HG03442 (cell line): ENCODE results near the gene PRG2.

Experiments used
- ATAC-seq: cut with Tn5 transposase; IDR thresholded peaks from one replicate; pipeline ENCODE4 v1.9.1; 2021; ENCODE audit warnings: mild to moderate bottlenecking, moderate library complexity; ENCODE audit not compliant: unreplicated experiment

Gene PRG2

GRCh38 chr11:57397394-57397990, 7.0 kb upstream of the PRG2 start:
- no peak for ATAC-seq

DNA sequence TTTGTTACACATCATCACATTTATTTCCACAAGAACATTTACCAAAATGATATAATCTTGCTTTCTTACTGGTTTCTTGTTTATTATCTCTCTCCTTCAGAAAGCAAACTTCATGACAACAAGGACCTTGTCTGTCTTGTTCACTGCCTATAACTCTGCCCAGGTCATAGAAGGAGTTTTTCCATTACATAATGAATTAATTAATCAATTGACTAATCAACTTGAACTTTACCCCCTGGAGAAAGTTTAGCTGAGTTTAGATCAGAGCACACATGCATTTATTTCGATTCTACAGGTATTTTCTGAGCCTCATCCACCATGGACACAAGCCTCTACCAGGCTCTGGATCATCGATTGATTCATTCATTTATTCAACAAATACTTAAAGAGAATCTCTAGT, 6.3 kb upstream of the PRG2 start:
- ATAC-seq = no peak

- no peak for ATAC-seq
Measured at GRCh38 chr11:57395905-57396623, 5.6 kb upstream of the PRG2 start.

DNA sequence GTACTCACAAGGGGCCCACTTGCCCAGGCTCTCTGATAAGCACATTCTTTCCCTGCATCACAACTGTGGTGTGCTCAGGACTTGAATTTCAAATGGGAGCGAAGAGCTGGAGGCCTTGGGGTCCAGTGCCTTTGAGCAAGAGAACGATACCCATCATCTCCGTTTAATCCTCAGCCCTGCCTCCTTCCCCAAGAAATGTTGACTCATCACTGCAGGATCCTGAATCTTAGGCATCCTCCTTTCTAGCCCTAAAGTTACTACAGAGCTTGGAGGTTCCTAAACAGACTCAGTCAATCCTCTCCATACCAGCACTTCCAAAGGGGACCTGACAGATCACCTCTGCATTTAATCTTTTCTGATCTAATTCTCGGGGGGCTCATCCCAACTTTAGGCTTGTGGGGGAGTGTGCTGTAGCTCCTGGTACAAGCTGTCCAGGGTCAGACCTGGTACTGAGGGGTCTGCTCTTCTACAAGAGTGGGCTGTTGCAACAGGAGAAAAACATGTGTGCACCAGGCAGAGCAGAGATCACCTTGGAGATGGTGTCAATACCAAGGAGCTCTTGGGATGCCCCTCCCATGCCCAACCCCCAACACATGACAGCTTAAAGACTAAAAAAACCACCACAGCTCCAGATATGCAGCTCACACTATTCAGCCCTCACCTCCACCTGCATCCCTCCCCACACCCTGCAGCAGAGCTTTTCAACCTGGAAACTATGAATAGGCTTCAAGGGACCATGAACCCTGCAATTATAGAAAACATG, 3.9 kb upstream of the PRG2 start:
- no peak for ATAC-seq

DNA sequence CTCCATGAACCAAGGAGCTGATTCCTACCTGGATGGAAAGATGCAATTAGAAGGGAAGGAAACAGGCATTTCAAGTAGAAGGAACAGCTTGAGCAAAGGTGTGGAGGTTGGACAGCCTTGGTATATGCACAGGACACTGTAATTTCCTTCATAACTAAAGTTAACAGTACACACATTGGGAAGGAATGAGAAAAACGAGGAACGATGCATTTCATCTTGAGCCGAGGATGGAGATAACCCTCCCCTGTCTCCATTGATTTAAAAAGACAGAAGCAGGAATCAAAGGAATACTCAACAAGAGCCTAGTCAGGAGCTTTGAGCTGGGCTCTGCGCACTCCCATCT, 2.3 kb upstream of the PRG2 start:
- no peak for ATAC-seq

DNA sequence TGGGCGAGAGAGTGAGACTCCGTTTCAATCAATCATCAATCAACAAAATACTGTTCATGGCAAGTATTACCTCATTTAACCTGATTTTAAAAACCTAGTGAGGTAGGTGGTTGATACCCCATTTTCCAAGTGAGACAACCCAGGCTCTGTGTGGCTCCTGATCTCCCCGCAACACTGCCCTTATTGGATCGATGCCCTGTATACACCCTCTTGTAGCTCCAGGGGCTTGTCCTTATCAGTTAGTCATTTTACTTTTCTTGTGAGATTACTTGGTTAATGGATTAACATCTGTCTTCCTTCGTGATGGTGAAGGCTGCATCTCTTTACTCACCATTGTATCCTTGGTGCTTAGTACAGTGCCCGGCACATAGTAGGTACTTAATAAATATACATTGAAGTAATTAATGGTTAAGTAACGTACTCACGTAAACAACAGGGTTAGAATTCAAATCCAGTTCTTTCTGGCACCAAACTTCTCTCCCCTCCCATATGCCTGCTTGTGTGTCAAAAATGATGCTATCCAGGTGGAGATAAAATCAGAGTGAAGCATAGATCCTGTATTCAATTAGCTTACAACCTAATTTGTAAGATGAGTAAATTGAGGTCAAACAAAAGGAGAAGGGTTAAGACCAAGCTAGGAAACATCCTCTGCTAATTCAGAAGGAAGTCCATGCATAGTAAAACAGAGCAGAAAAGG, 1.8 kb upstream of the PRG2 start:
- no peak for ATAC-seq

DNA sequence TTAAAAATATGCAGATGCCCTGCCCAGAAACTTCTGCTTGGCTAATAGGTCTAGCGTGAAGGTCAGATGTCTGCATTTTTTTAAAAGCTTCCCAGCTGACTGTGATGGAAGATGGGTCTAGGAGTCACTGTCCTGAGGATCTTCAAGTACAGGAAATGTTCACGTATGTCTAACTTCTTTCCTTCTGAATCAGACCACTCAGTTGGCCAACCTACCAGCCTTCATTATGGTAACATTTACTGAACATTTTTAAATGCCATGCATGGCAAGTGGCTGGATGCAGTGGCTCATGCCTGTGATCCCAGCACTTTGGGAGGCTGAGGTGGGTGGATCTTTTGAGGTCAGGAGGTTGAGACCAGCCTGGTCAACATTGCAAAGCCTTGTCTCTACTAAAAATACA, 1.1 kb upstream of the PRG2 start:
- ATAC-seq = no peak

- no peak for ATAC-seq
Measured at GRCh38 chr11:57391111-57391510, 661 bp upstream of the PRG2 start.

- no peak for ATAC-seq
Measured at GRCh38 chr11:57387289-57388030, 3.0 kb downstream of the PRG2 start.

DNA sequence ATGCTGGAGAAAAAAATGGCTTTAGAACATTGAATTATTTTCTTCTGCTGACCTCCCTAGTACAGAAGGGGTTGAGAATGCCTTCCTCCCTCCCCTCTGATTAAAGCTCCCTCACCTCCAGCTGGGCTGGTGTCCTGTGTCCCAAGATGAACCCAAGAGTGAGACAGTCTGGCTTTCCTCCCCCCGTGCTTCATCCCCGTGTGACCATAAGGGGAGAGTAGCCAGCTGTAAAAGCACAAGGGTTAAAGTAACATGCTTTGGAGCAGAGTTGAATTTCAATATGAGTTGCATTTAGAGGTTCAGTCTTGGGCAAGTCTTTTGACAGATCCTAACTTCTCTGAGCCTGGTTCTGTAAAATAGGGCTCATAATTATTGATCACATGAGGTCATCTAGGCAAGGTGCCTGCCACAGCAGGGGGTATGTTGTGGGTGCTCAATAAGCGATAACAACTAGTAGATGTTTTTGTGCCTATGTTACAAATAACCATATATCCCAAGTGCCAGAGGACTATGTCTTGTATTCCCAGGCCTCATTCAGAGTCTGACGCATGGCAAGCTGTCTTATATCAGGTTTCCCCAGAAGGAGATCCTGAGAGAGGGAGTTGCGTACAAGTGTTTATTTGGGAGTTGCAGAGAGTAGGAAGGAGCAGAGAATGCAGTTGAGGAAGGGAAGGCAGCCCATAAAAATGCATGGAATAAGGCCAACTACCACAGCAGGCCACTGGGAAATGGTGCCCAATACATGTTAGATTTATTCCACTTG, 4.1 kb downstream of the PRG2 start:
- ATAC-seq = no peak

DNA sequence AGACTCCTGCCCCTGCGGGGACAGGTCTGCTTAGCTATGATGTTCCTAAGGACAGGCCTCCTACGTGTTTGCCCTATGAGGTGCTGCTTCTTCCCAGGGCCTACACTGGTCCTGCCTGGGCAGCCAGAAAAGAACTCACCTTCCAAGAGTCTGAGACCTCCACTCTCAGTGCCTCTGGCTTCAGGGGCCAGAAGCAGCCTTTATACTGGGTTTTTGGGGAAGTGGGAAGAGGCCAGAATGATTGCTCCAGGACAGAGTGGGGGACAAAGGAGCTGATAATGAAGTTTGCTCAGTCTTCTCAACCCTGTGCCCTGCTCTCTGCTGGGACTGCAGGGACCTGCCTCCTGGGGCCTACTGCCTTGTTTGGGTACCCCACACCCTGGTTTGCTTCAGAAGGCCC, 9.5 kb downstream of the PRG2 start, which contains the start of gene PRG3:
TSS of gene PRG3 (minus strand) at position 176 of the 400 bp plus-strand sequence. CDS start 442 bp downstream, outside the sequence.
- no peak for ATAC-seq

DNA sequence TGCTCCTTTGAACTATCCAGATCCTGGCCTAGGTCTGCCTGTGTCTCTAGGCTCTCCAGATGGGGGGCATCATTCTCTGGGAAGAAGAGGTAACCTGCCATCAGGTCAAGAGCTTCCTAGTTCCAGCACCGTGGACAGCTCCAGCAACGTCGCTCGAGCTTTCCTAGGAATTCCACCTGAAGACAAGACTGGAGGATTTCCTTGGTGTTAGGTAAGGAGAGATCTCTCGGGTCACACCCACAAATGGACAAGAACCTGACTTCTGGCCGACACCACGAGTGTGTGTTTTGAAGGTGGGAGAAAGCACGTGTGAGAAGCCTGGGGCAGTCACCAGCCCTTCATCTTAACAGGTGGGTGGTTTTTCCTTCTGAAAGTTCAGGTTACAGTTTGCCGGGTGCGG, 10.7 kb downstream of the PRG2 start:
- ATAC-seq = no peak

- ATAC-seq = no peak
Measured at GRCh38 chr11:57378186-57378585, 12.3 kb downstream of the PRG2 start.

DNA sequence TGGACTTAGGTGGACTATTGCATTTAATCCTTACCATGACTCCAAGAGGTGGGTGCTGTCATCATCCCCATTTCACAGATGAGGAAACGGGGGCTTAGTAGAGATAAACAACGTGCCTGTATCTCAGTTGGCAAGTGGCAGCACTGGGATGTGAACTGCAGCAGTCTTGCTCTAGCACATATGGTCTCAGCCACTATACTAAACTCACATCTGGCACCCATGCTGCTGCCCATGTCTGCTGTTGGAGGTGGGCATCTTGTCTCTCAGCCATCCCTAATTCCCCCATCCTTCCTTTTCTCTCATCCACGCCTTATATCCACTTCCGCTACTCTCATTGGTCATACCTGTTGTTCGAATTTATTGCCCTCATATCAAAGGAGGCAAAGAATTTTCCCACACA, 13.3 kb downstream of the PRG2 start:
- ATAC-seq = no peak

DNA sequence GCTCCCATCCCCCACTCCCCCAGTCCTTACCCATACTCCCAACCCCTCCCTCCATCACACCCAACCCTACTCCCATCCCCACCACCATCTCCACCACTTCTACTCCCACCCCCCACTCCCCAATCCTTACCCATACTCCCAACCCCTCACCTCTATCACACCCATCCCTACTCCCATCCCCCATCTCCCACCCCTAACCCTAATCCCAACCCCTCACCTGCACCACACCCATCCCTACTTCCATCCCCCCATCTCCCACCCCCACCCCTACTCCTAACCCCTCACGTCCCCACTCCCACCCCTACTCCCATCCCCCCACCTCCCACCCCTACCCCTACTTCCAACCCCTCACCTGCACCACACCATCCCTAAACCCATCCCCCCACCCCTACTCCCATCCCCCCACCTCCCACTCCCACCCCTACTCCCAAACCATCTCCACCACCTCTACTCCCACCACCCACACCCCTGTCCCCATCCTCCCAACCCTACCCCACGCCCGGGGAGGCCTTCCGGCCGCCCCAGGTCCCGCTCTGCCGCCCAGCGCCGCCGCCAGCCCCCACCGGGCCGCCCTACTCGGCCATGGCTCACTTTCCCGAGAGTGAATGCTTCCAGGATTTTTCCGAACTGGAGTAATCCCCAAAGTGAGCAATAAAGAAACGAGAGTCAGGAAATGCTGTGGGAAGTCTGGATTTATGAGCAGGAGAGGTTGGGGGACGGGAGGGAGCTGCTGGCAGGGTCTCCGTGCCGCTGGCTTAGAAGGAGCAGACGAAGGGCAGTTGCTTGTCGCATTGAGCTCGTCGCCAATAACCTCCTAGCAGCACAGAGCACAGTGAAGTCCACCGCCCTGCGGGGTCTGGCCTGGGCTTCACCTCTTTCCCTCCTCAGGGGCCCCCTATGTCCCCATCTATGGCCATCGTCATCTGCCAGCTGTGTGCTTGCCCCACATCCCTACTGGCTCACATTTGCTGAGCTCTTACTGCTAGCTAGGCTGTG, 14.1 kb downstream of the PRG2 start:
- ATAC-seq = no peak

DNA sequence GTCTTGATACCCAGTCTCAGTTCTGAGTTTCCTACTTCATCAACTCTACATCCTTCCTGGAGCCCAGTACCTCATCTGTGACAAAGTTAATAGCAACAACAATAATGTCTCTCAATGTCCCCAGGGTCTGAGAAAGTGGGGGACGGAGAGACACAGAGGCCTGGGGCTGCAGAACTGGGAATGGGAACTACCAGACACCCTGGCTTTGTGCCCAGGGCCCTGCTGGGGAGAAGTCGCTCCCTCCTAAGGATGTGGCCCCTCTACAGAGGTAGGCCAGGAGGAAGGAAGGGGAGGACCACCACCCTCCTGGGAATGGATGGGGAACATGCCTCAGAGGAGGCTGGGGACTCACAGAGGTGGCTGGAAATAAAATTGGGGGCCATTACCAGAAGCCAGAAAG, 15.0 kb downstream of the PRG2 start:
- no peak for ATAC-seq

- ATAC-seq = no peak
Measured at GRCh38 chr11:57374966-57375365, 15.5 kb downstream of the PRG2 start.

DNA sequence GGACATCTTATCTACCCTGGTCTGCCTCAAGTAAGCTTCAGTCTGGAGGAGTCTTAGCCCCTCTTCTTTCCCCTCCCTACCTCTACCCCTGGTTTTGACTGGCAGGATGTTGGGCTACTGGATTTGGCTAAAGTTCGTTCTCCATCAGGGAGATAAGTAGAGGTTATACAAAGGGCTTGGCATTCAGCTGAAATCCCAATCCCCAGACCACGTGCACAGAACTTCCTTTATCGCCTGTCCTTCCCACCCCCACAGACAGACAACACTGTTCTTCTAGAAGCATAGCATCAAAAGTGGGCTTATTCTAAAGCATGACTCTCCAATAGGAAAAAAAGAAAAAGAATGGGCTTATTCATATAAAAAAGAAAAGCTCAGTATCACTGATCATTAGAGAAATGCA, 17.3 kb downstream of the PRG2 start:
- no peak for ATAC-seq

GRCh38 chr11:57370941-57371340, 19.5 kb downstream of the PRG2 start:
- ATAC-seq = no peak
